HG03378 (cell line): ENCODE data around the gene NAT9.

Source experiments
- ATAC-seq: cut with Tn5 transposase; IDR thresholded peaks from one replicate; pipeline ENCODE4 v1.9.1; 2021; ENCODE audit warnings: mild to moderate bottlenecking, moderate library complexity; ENCODE audit not compliant: unreplicated experiment

The NAT9 gene

GRCh38 chr17:74731347-74731605 is 44.9 kb downstream of the NAT9 start:
- no peak for ATAC-seq

GRCh38 chr17:74730491-74731346 is 45.4 kb downstream of the NAT9 start:
- no peak for ATAC-seq

GRCh38 chr17:74729866-74730265 is 46.3 kb downstream of the NAT9 start:
- ATAC-seq, result no peak

GRCh38 chr17:74729368-74729767 is 46.8 kb downstream of the NAT9 start:
- no peak for ATAC-seq

- no peak for ATAC-seq
These were observed 47.5 kb downstream of the NAT9 start for GRCh38 chr17:74728702-74729075.

GRCh38 chr17:74728033-74728701 is 48.0 kb downstream of the NAT9 start:
- no peak for ATAC-seq

GRCh38 chr17:74725111-74725510 is 51.0 kb downstream of the NAT9 start:
- no peak for ATAC-seq

- ATAC-seq, result no peak
These were observed 52.3 kb downstream of the NAT9 start for GRCh38 chr17:74723891-74724290.

GRCh38 chr17:74722782-74723181 is 53.4 kb downstream of the NAT9 start:
- ATAC-seq, result no peak
